Fibroblast of the aortic adventitia (primary cell): ENCODE measurements around the gene VPS26B. TPM values are rescaled to one million over a fixed set of nuclear protein-coding genes. Genes with fewer than 3 reads are reported as not detected.

Experiments used
- DNase-seq: peaks from one replicate; pipeline ENCODE4 v3.0.0-alpha.2; 2010; ENCODE audit warnings: low read depth
- H3K4me3 ChIP-seq: 2 replicates; pipeline ENCODE4 v1.5.1; 2011; ENCODE audit warnings: low read depth, mild to moderate bottlenecking, control low read depth, low read length, moderate library complexity
- total RNA-seq: library from RNA; depleted of rRNA; stranded (reverse); fragments of >200 nt; gene quantifications from 2 replicates; pipeline ENCODE4 v1.2.3, GENCODE V29; 2012; ENCODE audit warnings: low replicate concordance
- TF ChIP-seq, protein P1 (sequence below): IDR thresholded peaks from 2 replicates; pipeline ENCODE4 v1.5.1; 2011; ENCODE audit warnings: mild to moderate bottlenecking, low read length, control low read depth, inconsistent platforms; ENCODE audit not compliant: insufficient read depth

The VPS26B gene
- total RNA-seq, 1 donor = 41.7 TPM

- TF ChIP-seq, protein P1, sequence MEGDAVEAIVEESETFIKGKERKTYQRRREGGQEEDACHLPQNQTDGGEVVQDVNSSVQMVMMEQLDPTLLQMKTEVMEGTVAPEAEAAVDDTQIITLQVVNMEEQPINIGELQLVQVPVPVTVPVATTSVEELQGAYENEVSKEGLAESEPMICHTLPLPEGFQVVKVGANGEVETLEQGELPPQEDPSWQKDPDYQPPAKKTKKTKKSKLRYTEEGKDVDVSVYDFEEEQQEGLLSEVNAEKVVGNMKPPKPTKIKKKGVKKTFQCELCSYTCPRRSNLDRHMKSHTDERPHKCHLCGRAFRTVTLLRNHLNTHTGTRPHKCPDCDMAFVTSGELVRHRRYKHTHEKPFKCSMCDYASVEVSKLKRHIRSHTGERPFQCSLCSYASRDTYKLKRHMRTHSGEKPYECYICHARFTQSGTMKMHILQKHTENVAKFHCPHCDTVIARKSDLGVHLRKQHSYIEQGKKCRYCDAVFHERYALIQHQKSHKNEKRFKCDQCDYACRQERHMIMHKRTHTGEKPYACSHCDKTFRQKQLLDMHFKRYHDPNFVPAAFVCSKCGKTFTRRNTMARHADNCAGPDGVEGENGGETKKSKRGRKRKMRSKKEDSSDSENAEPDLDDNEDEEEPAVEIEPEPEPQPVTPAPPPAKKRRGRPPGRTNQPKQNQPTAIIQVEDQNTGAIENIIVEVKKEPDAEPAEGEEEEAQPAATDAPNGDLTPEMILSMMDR = no peak
- no peak for DNase-seq
Measured at GRCh38 chr11:134293119-134294113, 68.9 kb downstream of the VPS26B start.

GRCh38 chr11:134294664-134295063, 70.2 kb downstream of the VPS26B start:
- DNase-seq = no peak
- H3K4me3 ChIP-seq = no peak overlapping the region
- TF ChIP-seq, protein P1 = no peak

More at GRCh38 chr11:134293119-134294113, 68.9 kb downstream of the VPS26B start:
- no peak overlapping the region for H3K4me3 ChIP-seq

Other genes starting within 250 kb of the VPS26B start
- 61.6 and 63.0 TPM in 2 replicates for gene JAM3, start 155.6 kb upstream of the VPS26B start, total RNA-seq
- 10.8 and 29.7 TPM in 2 replicates for gene NCAPD3, start 704 bp upstream of the VPS26B start, total RNA-seq
- gene THYN1, start 28.7 kb downstream of the VPS26B start, total RNA-seq = 25.0 and 54.5 TPM in 2 replicates
- gene ACAD8, start 28.9 kb downstream of the VPS26B start, total RNA-seq = 15.2 and 17.3 TPM in 2 replicates
- gene GLB1L3, start 51.7 kb downstream of the VPS26B start, total RNA-seq = not detected in 2 replicates
- gene GLB1L2, start 107.3 kb downstream of the VPS26B start, total RNA-seq = not detected in 2 replicates
- gene B3GAT1, start 187.6 kb downstream of the VPS26B start, total RNA-seq = not detected in 2 replicates